ENCODE data around the gene GSTA5. TPM values are rescaled to one million over a fixed set of nuclear protein-coding genes. Genes with fewer than 3 reads are reported as not detected.
"Not testable (repeated sequence)": the region's sequence is repeated elsewhere in the genome, so short reads cannot be mapped to it uniquely, and the experiment has no call there.

GSTA5 gene
- polyA plus RNA-seq, 5 donors, result not detected

GRCh38 chr6:52794366-52794765 is 46.2 kb downstream of the GSTA5 start:
- not testable (repeated sequence) for DNase-seq

- no peak for DNase-seq
Observed at GRCh38 chr6:52790861-52791260, 49.8 kb downstream of the GSTA5 start.

GRCh38 chr6:52789658-52790057 is 51.0 kb downstream of the GSTA5 start:
- not testable (repeated sequence) for DNase-seq

- DNase-seq, result no peak
Observed at GRCh38 chr6:52788478-52788877, 52.1 kb downstream of the GSTA5 start.

- no peak for DNase-seq
Observed at GRCh38 chr6:52787917-52788316, 52.7 kb downstream of the GSTA5 start.

GRCh38 chr6:52786249-52786956 is 54.2 kb downstream of the GSTA5 start:
- DNase-seq, result no peak

- not testable (repeated sequence) for DNase-seq
Observed at GRCh38 chr6:52782696-52783274, 57.8 kb downstream of the GSTA5 start.

GRCh38 chr6:52782209-52782608 is 58.4 kb downstream of the GSTA5 start:
- DNase-seq, result not testable (repeated sequence)

Other genes with a start within 250 kb of the GSTA5 start
- gene TMEM14A, start 169.7 kb downstream of the GSTA5 start, polyA plus RNA-seq (ENCODE audit: insufficient read depth in 1 of 5, insufficient read length in 5 of 5, low replicate concordance in 1 of 5), result 10 to 100 TPM; 39.5 to 57.0 (median 44.3) TPM
- gene GSTA2, start 77.3 kb downstream of the GSTA5 start, polyA plus RNA-seq (ENCODE audit: insufficient read depth in 1 of 5, insufficient read length in 5 of 5, low replicate concordance in 1 of 5), result under 1 TPM in 3 of 5 donors, not detected in 2; 0.22 to 0.51 (median 0.38) TPM
- 1 to 10 TPM; 1.6 to 9.3 (median 3.7) TPM for gene GSTA1, start 37.0 kb downstream of the GSTA5 start, polyA plus RNA-seq (ENCODE audit: insufficient read depth in 1 of 5, insufficient read length in 5 of 5, low replicate concordance in 1 of 5)
- 1 to 10 TPM in 3 of 5 donors, under 1 TPM in 2; 0.48 to 2.5 (median 1.3) TPM for gene GSTA3, start 68.9 kb upstream of the GSTA5 start, polyA plus RNA-seq (ENCODE audit: insufficient read depth in 1 of 5, insufficient read length in 5 of 5, low replicate concordance in 1 of 5)
- 100 to 1,000 TPM; 111 to 170 (median 139) TPM for gene GSTA4, start 154.5 kb upstream of the GSTA5 start, polyA plus RNA-seq (ENCODE audit: insufficient read depth in 1 of 5, insufficient read length in 5 of 5, low replicate concordance in 1 of 5)
- 10 to 100 TPM; 12.6 to 22.5 (median 19.8) TPM for gene CILK1, start 221.0 kb upstream of the GSTA5 start, polyA plus RNA-seq (ENCODE audit: insufficient read depth in 1 of 5, insufficient read length in 5 of 5, low replicate concordance in 1 of 5)
- gene FBXO9, start 224.6 kb upstream of the GSTA5 start, polyA plus RNA-seq (ENCODE audit: insufficient read depth in 1 of 5, insufficient read length in 5 of 5, low replicate concordance in 1 of 5), result 100 to 1,000 TPM in 3 of 5 donors, 10 to 100 TPM in 2; 93.4 to 132 (median 108) TPM

All from right lung (tissue), 5 donors.